GM12878 (cell line): Measurements from ENCODE around the gene TMEM192. TPM values are rescaled to one million over a fixed set of nuclear protein-coding genes. Genes with fewer than 3 reads are reported as not detected.

Experiments used
- ATAC-seq: fragments of 200-7000 bp; cut with Tn5 transposase; 3 replicates; pipeline ENCODE4 v1.9.1; 2020; ENCODE audit warnings: mild to moderate bottlenecking, moderate library complexity
- BruUV-seq: library from RNA; stranded (reverse); fragments of 400-500 nt; replicated peaks from 2 replicates; lab custom pipeline; 2021; lab: Mats Ljungman, UMichigan
- CTCF ChIA-PET: fragments of 300-600 bp; sonication (Branson Sonifier 250); formaldehyde crosslinking; extraction: SDS; loops from one replicate; lab custom pipeline; 2021; ENCODE audit warnings: inconsistent platforms; lab: Yijun Ruan, JAX
- POLR2A ChIA-PET: fragments of 350-600 bp; formaldehyde crosslinking; extraction: SDS; loops from one replicate; lab custom pipeline; 2021; ENCODE audit warnings: inconsistent platforms; lab: Charles Lee
- RAD21 ChIA-PET: fragments of 300-600 bp; sonication (Branson Sonifier 250); formaldehyde crosslinking; loops from one replicate; lab custom pipeline; 2023; ENCODE audit warnings: antibody characterized with exemption; ENCODE audit not compliant: unreplicated experiment; lab: Charles Lee
- SMC1A ChIA-PET: fragments of 300-600 bp; sonication (Branson Sonifier 250); formaldehyde crosslinking; loops from one replicate; lab custom pipeline; 2023; ENCODE audit not compliant: unreplicated experiment, uncharacterized antibody; lab: Charles Lee
- DNase-seq: peaks from one replicate; pipeline ENCODE4 v3.0.0-alpha.2; 2011; ENCODE audit warnings: low read depth, low spot score
- FAIRE-seq: peaks from 3 replicates; lab custom pipeline; 2011; peaks lifted over from hg19 to GRCh38; lab: Jason Lieb, UNC
- H2AFZ ChIP-seq: 2 replicates; pipeline ENCODE4 v1.6.0; 2011; ENCODE audit warnings: low read depth, low read length, control low read depth; ENCODE audit not compliant: control insufficient read depth
- H3K27ac ChIP-seq: 2 replicates; pipeline ENCODE4 v1.5.1; 2011; ENCODE audit warnings: control low read depth; ENCODE audit not compliant: control insufficient read depth, insufficient read depth
- H3K27me3 ChIP-seq, 2 experiments: replicated peaks in 1 of 2; 2 replicates each; pipeline versions ENCODE4 v1.6.0 to v1.6.1; 2011; ENCODE audit warnings: low read length in 1 of 2; ENCODE audit not compliant: control insufficient read depth in 2 of 2, insufficient read depth in 2 of 2
- H3K36me3 ChIP-seq, 2 experiments: 2 replicates each; pipeline ENCODE4 v1.5.1; 2011; ENCODE audit warnings: low read length in 1 of 2; ENCODE audit not compliant: control insufficient read depth in 2 of 2, insufficient read depth in 2 of 2
- H3K4me1 ChIP-seq: 2 replicates; pipeline ENCODE4 v1.6.1; 2011; ENCODE audit warnings: mild to moderate bottlenecking, low read length, moderate library complexity, mixed read lengths; ENCODE audit not compliant: control insufficient read depth, insufficient read depth
- H3K4me2 ChIP-seq: 2 replicates; pipeline ENCODE4 v1.6.0; 2011; ENCODE audit warnings: control low read depth; ENCODE audit not compliant: control insufficient read depth, insufficient read depth
- H3K4me3 ChIP-seq: fragments of 200-600 bp; sonication (generic); 2 replicates; pipeline ENCODE4 v1.5.1; 2016
- H3K79me2 ChIP-seq: 2 replicates; pipeline ENCODE4 v1.6.0; 2011; ENCODE audit warnings: low read length; ENCODE audit not compliant: control insufficient read depth, insufficient read depth
- H3K9ac ChIP-seq: 2 replicates; pipeline ENCODE4 v1.8.0; 2011; ENCODE audit warnings: low read length, control low read depth, mixed read lengths; ENCODE audit not compliant: control insufficient read depth, insufficient read depth
- H3K9me3 ChIP-seq: replicated peaks from 3 replicates; pipeline ENCODE4 v1.5.1; 2011; ENCODE audit warnings: mild to moderate bottlenecking, low read length; ENCODE audit not compliant: control insufficient read depth, insufficient read depth
- H4K20me1 ChIP-seq: 2 replicates; pipeline ENCODE4 v1.6.0; 2011; ENCODE audit not compliant: control insufficient read depth, insufficient read depth
- BCL11A ChIP-seq: IDR thresholded peaks from 2 replicates; pipeline ENCODE4 v1.6.1; 2011; ENCODE audit warnings: low read depth, low read length
- BRCA1 ChIP-seq: IDR thresholded peaks from 2 replicates; pipeline ENCODE4 v1.6.1; 2011; ENCODE audit warnings: low read depth, low read length, improper control_type of control experiment
- CBX5 ChIP-seq: sonication (generic); IDR thresholded peaks from 2 replicates; pipeline ENCODE4 v1.6.1; 2016; ENCODE audit warnings: low read depth, moderate library complexity, mild to moderate bottlenecking, inconsistent platforms
- CREB1 ChIP-seq: IDR thresholded peaks from 2 replicates; pipeline ENCODE4 v1.6.1; 2012; ENCODE audit warnings: low read depth, mild to moderate bottlenecking, inconsistent platforms
- HDAC2 ChIP-seq: fragments of 200-600 bp; sonication (generic); IDR thresholded peaks from 2 replicates; pipeline ENCODE4 v1.6.1; 2017
- HDGF ChIP-seq: fragments of 450-650 bp; IDR thresholded peaks from 2 replicates; pipeline ENCODE4 v1.6.1; 2016; ENCODE audit warnings: antibody characterized with exemption
- NFXL1 ChIP-seq: fragments of 450-650 bp; IDR thresholded peaks from 2 replicates; pipeline ENCODE4 v1.6.1; 2017; ENCODE audit warnings: antibody characterized with exemption, mild to moderate bottlenecking, borderline replicate concordance
- PAX8 ChIP-seq: fragments of 450-650 bp; IDR thresholded peaks from 2 replicates; pipeline ENCODE4 v1.6.1; 2017; ENCODE audit warnings: mild to moderate bottlenecking, moderate library complexity
- SIX5 ChIP-seq: IDR thresholded peaks from 2 replicates; pipeline ENCODE4 v1.6.1; 2011; ENCODE audit warnings: mild to moderate bottlenecking, low read depth, low read length, moderate library complexity; ENCODE audit not compliant: severe bottlenecking
- WGBS: methylation state at CpG from one replicate; pipeline ENCODE4 v1.1.6; 2016; ENCODE audit warnings: low lambda C conversion rate; ENCODE audit not compliant: insufficient replicate concordance, insufficient coverage; ENCODE audit errors: missing lambda C conversion rate; 5-methylcytosine and 5-hydroxymethylcytosine counted together
- in situ Hi-C: fragments of 300-500 bp; cut with MboI; formaldehyde crosslinking; loops from 9 replicates; pipeline ENCODE4 v1.14.3; 2018; ENCODE audit warnings: mixed read lengths
- intact Hi-C: fragments of 100-400 bp; cut with micrococcal nuclease; formaldehyde crosslinking; loops from one replicate; pipeline ENCODE4 v1.14.2; 2022; ENCODE audit not compliant: unreplicated experiment
- polyA plus RNA-seq, 11 experiments: library from polyadenylated mRNA; depleted of rRNA in 4 of 11; unstranded in 6 of 11; stranded (reverse) in 5 of 11; fragments of >200 nt; fragmentation: Nextera tagmentation in 4 of 11; fragmentation: Illumina TruSeq in 1 of 11; extraction: Ambion mirVana in 4 of 11; extraction: Trizol in 1 of 11; gene quantifications; 1 replicate in 1 of 11; 2 replicates in 10 of 11; pipeline versions ENCODE4 v1.2.1 to v1.2.3, GENCODE V29; 2011 to 2016; ENCODE audit warnings: inconsistent platforms in 2 of 11, missing spikeins in 2 of 11, low read depth in 1 of 11
- total RNA-seq, 4 experiments: library from RNA; depleted of rRNA in 3 of 4; stranded (reverse); fragments of >200 nt in 3 of 4; fragmentation: Illumina TruSeq in 1 of 4; extraction: Trizol in 1 of 4; gene quantifications; 2 replicates each; pipeline versions ENCODE4 v1.2.1 to v1.2.3, GENCODE V29; 2013 to 2021
- TF ChIP-seq, protein P1 (sequence below): IDR thresholded peaks from 2 replicates; pipeline ENCODE4 v1.6.1; 2011; ENCODE audit warnings: mild to moderate bottlenecking, low read depth, low read length, moderate library complexity; ENCODE audit not compliant: insufficient replicate concordance
- TF ChIP-seq, protein P2 (sequence below): fragments of 150-350 bp; IDR thresholded peaks from 2 replicates; pipeline ENCODE4 v1.6.1; 2016; ENCODE audit warnings: low read depth, low read length
- TF ChIP-seq, protein P3 (sequence below): fragments of 450-650 bp; IDR thresholded peaks from 2 replicates; pipeline ENCODE4 v1.6.1; 2017; ENCODE audit warnings: borderline replicate concordance

TMEM192 gene
- total and polyA plus RNA-seq, 10 of the 15 experiments (the other 5 are each of a cell fraction or from before 2014, with no cell fraction given) = 1.8 to 16.0 (median 10.0) TPM

DNA sequence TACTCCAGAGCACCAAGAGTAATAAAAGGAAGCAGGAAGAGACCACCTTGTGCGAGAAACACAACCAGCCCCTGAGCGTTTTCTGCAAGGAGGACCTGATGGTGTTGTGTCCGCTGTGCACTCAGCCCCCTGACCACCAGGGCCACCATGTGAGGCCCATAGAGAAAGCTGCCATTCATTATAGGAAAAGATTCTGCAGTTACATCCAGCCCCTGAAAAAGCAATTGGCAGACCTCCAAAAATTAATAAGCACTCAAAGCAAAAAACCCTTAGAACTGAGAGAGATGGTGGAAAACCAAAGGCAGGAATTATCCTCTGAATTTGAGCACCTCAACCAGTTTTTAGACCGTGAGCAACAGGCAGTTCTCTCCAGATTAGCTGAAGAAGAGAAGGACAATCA, 53.3 kb downstream of the TMEM192 start:
- 38% methylated on average over 4 of the region's 4 CpGs for WGBS
- no peak for ATAC-seq

More for the DNA sequence above, 53.3 kb downstream of the TMEM192 start:
- Histone ChIP-seq H4K20me1 (no peaks in the 10 kb centered on the region), H3K4me1 (no peaks in the 10 kb centered on the region), H3K79me2 (no peaks in the 10 kb centered on the region), H3K4me3 (no peak overlapping the region), H3K9me3 (no peaks in the 10 kb centered on the region), H3K4me2 (no peak overlapping the region), H3K27ac (no peak overlapping the region), H3K9ac (no peak overlapping the region), H2AFZ (no peak overlapping the region), H3K27me3 (no peaks in the 10 kb centered on the region; a peak in 1 of 4 replicates), H3K36me3 (no peaks in the 10 kb centered on the region)
- FAIRE-seq (no peak), DNase-seq (no peak)
- ChIA-PET SMC1A (no interaction called here), POLR2A (no interaction called here), CTCF (no interaction called here), RAD21 (no interaction called here)
- intact Hi-C loops = no loop called here
- TF ChIP-seq, protein P1, sequence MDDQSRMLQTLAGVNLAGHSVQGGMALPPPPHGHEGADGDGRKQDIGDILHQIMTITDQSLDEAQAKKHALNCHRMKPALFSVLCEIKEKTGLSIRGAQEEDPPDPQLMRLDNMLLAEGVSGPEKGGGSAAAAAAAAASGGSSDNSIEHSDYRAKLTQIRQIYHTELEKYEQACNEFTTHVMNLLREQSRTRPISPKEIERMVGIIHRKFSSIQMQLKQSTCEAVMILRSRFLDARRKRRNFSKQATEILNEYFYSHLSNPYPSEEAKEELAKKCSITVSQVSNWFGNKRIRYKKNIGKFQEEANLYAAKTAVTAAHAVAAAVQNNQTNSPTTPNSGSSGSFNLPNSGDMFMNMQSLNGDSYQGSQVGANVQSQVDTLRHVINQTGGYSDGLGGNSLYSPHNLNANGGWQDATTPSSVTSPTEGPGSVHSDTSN = no peak
- TF ChIP-seq, protein P2, sequence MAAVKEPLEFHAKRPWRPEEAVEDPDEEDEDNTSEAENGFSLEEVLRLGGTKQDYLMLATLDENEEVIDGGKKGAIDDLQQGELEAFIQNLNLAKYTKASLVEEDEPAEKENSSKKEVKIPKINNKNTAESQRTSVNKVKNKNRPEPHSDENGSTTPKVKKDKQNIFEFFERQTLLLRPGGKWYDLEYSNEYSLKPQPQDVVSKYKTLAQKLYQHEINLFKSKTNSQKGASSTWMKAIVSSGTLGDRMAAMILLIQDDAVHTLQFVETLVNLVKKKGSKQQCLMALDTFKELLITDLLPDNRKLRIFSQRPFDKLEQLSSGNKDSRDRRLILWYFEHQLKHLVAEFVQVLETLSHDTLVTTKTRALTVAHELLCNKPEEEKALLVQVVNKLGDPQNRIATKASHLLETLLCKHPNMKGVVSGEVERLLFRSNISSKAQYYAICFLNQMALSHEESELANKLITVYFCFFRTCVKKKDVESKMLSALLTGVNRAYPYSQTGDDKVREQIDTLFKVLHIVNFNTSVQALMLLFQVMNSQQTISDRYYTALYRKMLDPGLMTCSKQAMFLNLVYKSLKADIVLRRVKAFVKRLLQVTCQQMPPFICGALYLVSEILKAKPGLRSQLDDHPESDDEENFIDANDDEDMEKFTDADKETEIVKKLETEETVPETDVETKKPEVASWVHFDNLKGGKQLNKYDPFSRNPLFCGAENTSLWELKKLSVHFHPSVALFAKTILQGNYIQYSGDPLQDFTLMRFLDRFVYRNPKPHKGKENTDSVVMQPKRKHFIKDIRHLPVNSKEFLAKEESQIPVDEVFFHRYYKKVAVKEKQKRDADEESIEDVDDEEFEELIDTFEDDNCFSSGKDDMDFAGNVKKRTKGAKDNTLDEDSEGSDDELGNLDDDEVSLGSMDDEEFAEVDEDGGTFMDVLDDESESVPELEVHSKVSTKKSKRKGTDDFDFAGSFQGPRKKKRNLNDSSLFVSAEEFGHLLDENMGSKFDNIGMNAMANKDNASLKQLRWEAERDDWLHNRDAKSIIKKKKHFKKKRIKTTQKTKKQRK = no peak
- TF ChIP-seq HDAC2 (no peak), CREB1 (no peak), CBX5 (no peak), NFXL1 (no peak), HDGF (no peak), PAX8 (no peak), BCL11A (no peak), SIX5 (no peak), BRCA1 (no peak)
- TF ChIP-seq, protein P3, sequence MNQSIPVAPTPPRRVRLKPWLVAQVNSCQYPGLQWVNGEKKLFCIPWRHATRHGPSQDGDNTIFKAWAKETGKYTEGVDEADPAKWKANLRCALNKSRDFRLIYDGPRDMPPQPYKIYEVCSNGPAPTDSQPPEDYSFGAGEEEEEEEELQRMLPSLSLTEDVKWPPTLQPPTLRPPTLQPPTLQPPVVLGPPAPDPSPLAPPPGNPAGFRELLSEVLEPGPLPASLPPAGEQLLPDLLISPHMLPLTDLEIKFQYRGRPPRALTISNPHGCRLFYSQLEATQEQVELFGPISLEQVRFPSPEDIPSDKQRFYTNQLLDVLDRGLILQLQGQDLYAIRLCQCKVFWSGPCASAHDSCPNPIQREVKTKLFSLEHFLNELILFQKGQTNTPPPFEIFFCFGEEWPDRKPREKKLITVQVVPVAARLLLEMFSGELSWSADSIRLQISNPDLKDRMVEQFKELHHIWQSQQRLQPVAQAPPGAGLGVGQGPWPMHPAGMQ = no peak
- in situ Hi-C loops = no loop called here
- no TSS peak for BruUV-seq
